22Rv1 (cell line): Measurements from ENCODE around the gene GFPT2.

Experiments used
- ZFX ChIP-seq: fragments of 450-650 bp; IDR thresholded peaks from 2 replicates; pipeline ENCODE4 v1.6.1; 2017; ENCODE audit warnings: antibody characterized with exemption, borderline replicate concordance
- TF ChIP-seq, protein P1 (sequence below): fragments of 450-650 bp; IDR thresholded peaks from 2 replicates; pipeline ENCODE4 v1.5.1; 2017; ENCODE audit warnings: mild to moderate bottlenecking

GRCh38 chr5:180333661-180334060, 19.5 kb downstream of the GFPT2 start:
- TF ChIP-seq, protein P1, sequence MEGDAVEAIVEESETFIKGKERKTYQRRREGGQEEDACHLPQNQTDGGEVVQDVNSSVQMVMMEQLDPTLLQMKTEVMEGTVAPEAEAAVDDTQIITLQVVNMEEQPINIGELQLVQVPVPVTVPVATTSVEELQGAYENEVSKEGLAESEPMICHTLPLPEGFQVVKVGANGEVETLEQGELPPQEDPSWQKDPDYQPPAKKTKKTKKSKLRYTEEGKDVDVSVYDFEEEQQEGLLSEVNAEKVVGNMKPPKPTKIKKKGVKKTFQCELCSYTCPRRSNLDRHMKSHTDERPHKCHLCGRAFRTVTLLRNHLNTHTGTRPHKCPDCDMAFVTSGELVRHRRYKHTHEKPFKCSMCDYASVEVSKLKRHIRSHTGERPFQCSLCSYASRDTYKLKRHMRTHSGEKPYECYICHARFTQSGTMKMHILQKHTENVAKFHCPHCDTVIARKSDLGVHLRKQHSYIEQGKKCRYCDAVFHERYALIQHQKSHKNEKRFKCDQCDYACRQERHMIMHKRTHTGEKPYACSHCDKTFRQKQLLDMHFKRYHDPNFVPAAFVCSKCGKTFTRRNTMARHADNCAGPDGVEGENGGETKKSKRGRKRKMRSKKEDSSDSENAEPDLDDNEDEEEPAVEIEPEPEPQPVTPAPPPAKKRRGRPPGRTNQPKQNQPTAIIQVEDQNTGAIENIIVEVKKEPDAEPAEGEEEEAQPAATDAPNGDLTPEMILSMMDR = no peak
- no peak for TF ChIP-seq ZFX
